PC-3 (cell line): Measurements from ENCODE around the gene MAPK1.

Experiments
- EZH2 ChIP-seq: fragments of 300-600 bp; sonication (generic); IDR thresholded peaks from one replicate; pipeline ENCODE4 v1.6.1; 2017; ENCODE audit warnings: antibody characterized with exemption, mild to moderate bottlenecking, low read length; ENCODE audit not compliant: unreplicated experiment
- TF ChIP-seq, protein P1 (sequence below): fragments of 300-600 bp; sonication (generic); conservative IDR thresholded peaks from 2 replicates; pipeline ENCODE4 v1.5.1; 2017; ENCODE audit warnings: antibody characterized with exemption, low read depth, mild to moderate bottlenecking, low read length

DNA sequence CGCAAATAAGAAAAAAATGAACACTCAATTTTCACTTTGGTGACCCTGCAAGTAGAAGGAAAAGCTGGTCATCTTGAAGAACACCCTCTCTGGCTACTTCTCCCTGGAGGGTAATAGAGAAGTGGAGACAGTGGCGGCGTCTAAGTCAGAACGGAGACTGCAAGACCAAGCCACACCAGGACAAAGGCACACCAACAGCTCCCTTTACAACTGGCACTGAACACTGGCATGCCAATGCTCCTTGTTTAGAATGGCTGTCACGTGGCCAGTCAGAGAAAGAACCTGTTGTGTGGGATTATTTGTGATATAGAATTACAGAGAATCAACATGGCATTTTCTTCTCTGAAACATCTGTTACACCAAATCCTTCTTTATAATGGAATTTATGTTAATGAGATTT is 70.6 kb downstream of the MAPK1 start:
- TF ChIP-seq, protein P1, sequence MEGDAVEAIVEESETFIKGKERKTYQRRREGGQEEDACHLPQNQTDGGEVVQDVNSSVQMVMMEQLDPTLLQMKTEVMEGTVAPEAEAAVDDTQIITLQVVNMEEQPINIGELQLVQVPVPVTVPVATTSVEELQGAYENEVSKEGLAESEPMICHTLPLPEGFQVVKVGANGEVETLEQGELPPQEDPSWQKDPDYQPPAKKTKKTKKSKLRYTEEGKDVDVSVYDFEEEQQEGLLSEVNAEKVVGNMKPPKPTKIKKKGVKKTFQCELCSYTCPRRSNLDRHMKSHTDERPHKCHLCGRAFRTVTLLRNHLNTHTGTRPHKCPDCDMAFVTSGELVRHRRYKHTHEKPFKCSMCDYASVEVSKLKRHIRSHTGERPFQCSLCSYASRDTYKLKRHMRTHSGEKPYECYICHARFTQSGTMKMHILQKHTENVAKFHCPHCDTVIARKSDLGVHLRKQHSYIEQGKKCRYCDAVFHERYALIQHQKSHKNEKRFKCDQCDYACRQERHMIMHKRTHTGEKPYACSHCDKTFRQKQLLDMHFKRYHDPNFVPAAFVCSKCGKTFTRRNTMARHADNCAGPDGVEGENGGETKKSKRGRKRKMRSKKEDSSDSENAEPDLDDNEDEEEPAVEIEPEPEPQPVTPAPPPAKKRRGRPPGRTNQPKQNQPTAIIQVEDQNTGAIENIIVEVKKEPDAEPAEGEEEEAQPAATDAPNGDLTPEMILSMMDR = no peak
- TF ChIP-seq EZH2 = no peak
